ENCODE measurements around the gene COL7A1. TPM values are rescaled to one million over a fixed set of nuclear protein-coding genes. Genes with fewer than 3 reads are reported as not detected.

The COL7A1 gene
- total RNA-seq, 1 donor from 2014 or later: 337 TPM

- Histone ChIP-seq H3K27me3 (ENCODE audit: control insufficient read depth, insufficient read depth, low read length) (no peaks in the 10 kb centered on the region), H3K4me3 (ENCODE audit: low read depth, low read length) (no peak within 1 kb of the TSS), H3K36me3 (ENCODE audit: control insufficient read depth, insufficient read depth, low read length) (peaks cover 11% of the 10 kb centered on the region)
- no peak for TF ChIP-seq CTCF (IDR thresholded peaks at IDR 0.05; ENCODE audit: insufficient read depth, low read length, poor library complexity, severe bottlenecking)
- no peak for DNase-seq (ENCODE audit: low read depth)
Measured at GRCh38 chr3:48563382-48563918, 31.7 kb downstream of the COL7A1 start, which contains the start of gene UCN2. Gene UCN2, minus strand, starts transcription at chr3:48563781. Its CDS starts 657 bp downstream, at chr3:48563124.

- no peak overlapping the region for H3K4me3 ChIP-seq (ENCODE audit: low read depth, low read length)
Measured at GRCh38 chr3:48562367-48563095, 32.6 kb downstream of the COL7A1 start.

GRCh38 chr3:48561045-48561736, 33.9 kb downstream of the COL7A1 start:
- H3K27me3 ChIP-seq (ENCODE audit: control insufficient read depth, insufficient read depth, low read length): no peaks in the 10 kb centered on the region
- no peak for DNase-seq (ENCODE audit: low read depth)
- H3K36me3 ChIP-seq (ENCODE audit: control insufficient read depth, insufficient read depth, low read length): peaks cover 8% of the 10 kb centered on the region

More at GRCh38 chr3:48562367-48563095, 32.6 kb downstream of the COL7A1 start:
- TF ChIP-seq CTCF (IDR thresholded peaks at IDR 0.05; ENCODE audit: insufficient read depth, low read length, poor library complexity, severe bottlenecking): no peak
- Histone ChIP-seq H3K36me3 (ENCODE audit: control insufficient read depth, insufficient read depth, low read length) (peaks cover 11% of the 10 kb centered on the region), H3K27me3 (ENCODE audit: control insufficient read depth, insufficient read depth, low read length) (no peaks in the 10 kb centered on the region)
- DNase-seq (ENCODE audit: low read depth): no peak

DNA sequence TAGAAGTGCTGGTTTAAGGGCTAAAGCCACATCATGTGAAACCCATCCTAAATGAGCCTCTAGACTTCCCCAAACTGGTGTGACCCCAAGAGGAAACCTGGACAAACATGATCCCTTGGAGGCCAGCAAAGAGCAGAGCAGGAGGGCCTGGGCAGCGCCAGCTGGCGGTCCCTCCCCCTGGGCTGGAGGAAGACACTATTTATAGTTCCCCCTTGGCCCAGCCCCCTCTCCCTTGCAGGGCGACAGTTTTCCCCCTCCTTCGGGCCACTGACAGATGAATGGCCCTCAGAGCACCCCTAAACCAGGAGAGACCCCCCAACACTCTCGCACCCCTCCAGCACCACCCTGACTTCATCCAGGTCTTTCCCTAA, 34.5 kb downstream of the COL7A1 start:
- no peak for DNase-seq (ENCODE audit: low read depth)
- H3K4me3 ChIP-seq (ENCODE audit: low read depth, low read length): no peak overlapping the region
- H3K27me3 ChIP-seq (ENCODE audit: control insufficient read depth, insufficient read depth, low read length): no peaks in the 10 kb centered on the region
- H3K36me3 ChIP-seq (ENCODE audit: control insufficient read depth, insufficient read depth, low read length): peaks cover 6% of the 10 kb centered on the region
- no peak for TF ChIP-seq CTCF (IDR thresholded peaks at IDR 0.05; ENCODE audit: insufficient read depth, low read length, poor library complexity, severe bottlenecking)

More at GRCh38 chr3:48561045-48561736, 33.9 kb downstream of the COL7A1 start:
- peak; percentile 40 for TF ChIP-seq CTCF (IDR thresholded peaks at IDR 0.05; ENCODE audit: insufficient read depth, low read length, poor library complexity, severe bottlenecking)
- no peak overlapping the region for H3K4me3 ChIP-seq (ENCODE audit: low read depth, low read length)

GRCh38 chr3:48558493-48559134, 36.5 kb downstream of the COL7A1 start:
- no peak for DNase-seq (ENCODE audit: low read depth)
- no peaks in the 10 kb centered on the region for H3K27me3 ChIP-seq (ENCODE audit: control insufficient read depth, insufficient read depth, low read length)
- TF ChIP-seq CTCF (IDR thresholded peaks at IDR 0.05; ENCODE audit: insufficient read depth, low read length, poor library complexity, severe bottlenecking): no peak
- H3K36me3 ChIP-seq (ENCODE audit: control insufficient read depth, insufficient read depth, low read length): peaks cover 5% of the 10 kb centered on the region
- no peak overlapping the region for H3K4me3 ChIP-seq (ENCODE audit: low read depth, low read length)
